ENCODE measurements around the gene PLXNB1.

The PLXNB1 gene

DNA sequence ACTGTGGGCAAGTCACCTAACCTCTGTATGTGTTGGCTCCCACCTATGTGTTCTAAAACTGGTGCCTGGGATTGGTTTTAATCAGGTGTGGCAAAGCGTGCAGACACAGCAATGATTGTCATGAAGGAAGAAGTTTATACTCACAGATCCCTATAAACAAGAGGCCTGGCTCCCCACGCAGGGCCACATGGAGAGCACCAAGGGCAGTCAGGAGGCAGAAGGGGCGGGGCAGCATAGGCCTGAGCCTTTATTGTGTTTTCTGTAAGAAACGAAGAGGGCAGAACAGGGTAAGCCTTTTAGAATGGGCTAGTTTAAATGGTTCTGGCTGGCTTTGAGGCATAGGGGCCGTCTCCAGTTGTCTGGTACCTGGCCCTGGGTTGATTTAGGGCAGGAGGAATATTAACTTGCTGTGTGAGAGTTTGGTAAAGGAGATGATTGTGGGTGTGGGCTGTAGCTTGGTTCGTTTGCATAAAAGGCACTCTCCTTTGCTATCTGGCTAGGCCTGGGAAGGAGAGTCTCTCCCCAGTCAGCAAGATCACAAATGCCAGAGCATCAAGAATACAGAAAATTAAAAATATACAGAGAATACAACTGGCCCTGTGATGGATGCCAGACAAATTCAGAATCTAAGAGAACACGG is 60.1 kb downstream of the PLXNB1 start:
- no peak for DNase-seq (ENCODE audit: low read depth)

DNA sequence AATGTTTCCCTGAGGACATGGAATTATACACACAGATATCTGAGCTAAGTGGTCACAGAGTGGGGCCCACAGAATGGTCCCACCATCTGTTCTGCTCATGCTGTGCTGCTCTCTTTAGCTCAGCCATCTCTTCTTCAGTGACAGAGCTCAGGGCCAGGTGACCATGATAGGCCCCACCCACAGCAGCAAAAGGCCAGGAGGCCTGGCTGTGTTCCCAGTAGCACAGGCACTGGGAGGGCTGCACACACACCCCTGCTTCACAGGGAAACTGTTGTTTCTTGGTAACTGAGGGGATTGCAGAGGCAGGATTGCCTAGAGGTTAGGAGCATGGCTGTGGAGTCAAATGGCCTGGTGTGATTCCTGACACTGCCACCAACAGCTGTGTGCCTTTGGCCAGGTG is 62.7 kb downstream of the PLXNB1 start:
- no peak for DNase-seq (ENCODE audit: low read depth)

DNA sequence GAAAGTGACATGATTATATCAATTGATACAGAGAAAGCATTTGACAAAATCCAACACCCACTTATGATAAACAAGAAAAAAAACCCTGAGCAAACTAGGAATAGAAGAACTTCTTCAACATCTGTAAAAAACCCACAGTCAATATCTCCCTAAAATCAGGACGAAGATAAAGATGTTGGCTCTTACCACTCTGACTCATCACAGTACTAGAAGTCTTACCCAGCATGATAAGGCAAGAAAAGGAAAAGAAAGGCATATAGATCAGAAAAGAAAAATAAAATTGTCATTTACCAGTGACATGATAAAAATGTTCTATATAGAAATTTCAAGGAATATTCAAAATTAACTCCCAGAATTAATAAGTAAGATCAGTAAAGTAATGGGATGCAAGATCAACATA is 65.0 kb downstream of the PLXNB1 start:
- DNase-seq (ENCODE audit: low read depth): no peak

DNA sequence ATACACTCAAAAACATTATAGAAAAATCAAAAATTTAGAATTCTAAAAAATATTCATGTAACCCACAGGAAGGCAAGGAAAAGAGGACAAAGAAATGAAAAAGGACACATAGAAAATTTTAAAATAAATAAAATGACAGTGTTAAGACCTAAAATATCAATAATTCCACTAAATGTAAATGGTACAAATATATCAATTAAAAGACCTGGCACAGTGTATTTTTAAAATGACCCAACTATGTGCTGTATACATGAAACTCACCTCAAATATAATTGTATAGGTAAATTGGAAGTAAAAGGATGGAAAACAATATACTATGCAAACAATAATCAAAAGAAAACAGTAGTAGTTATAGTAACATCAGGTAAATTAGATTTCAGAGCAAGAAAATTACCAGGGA is 68.0 kb downstream of the PLXNB1 start:
- no peak for DNase-seq (ENCODE audit: low read depth)

DNA sequence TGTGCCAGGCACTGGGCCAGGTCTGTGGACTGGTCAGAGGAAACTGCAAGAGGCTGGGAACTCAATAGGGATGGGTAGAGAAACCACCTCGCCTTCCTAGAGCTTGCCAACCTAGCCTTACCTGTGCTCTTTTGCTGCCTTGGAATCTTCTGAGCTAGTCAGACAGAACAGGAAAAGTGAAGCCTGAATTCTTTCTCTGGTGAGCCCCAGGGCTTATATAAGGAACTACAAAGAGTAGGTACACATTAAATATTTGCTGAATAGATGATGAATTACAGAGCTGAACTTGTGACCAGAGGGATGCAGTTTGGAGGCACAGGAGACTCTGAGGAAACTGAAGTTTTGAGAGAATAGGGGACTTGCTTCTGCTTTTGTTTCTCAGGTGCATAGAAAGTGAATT is 73.5 kb downstream of the PLXNB1 start:
- DNase-seq (ENCODE audit: low read depth): no peak

DNA sequence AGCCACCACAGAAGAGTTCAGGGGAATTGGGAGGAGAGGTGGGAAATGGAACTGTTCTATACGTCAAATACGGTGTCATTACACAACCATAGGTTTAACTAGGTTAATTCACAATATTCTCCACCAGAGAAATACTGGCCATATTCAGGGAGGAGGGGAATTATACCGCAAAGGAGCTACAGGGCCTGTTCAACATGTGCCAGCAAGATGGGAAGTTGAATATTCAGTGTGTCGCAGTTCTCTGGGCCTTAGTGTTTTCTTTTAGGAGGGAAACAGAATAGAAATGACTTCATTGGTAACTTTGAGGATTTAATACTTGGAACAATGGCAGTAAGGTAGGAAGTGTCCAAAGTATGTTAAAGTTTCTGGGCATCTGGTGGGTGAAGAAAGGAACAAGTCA is 75.9 kb downstream of the PLXNB1 start:
- DNase-seq (ENCODE audit: low read depth): no peak
